NCI-H146 (cell line): Measurements from ENCODE around the gene SWSAP1.
"Not testable (repeated sequence)": the region's sequence is repeated elsewhere in the genome, so short reads cannot be mapped to it uniquely, and the experiment has no call there.

Experiments
- DNase-seq: peaks from one replicate; lab custom pipeline; 2025; lab: John Stamatoyannopoulos, UW

SWSAP1 gene

GRCh38 chr19:11374433-11375142 is at the start of gene SWSAP1:
Gene SWSAP1 (plus strand): TSS chr19:11374666. CDS start chr19:11374681, 15 bp downstream.
- DNase-seq: peak; percentile 100

GRCh38 chr19:11324748-11325389 is 49.6 kb upstream of the SWSAP1 start:
- DNase-seq: no peak

GRCh38 chr19:11325544-11325943 is 48.9 kb upstream of the SWSAP1 start:
- DNase-seq: no peak

GRCh38 chr19:11330127-11330526 is 44.3 kb upstream of the SWSAP1 start:
- no peak for DNase-seq

GRCh38 chr19:11331502-11331901 is 43.0 kb upstream of the SWSAP1 start:
- DNase-seq: no peak

GRCh38 chr19:11332822-11333221 is 41.6 kb upstream of the SWSAP1 start:
- DNase-seq: no peak

GRCh38 chr19:11333838-11334237 is 40.6 kb upstream of the SWSAP1 start:
- DNase-seq: not testable (repeated sequence)

- DNase-seq: no peak
Measured at GRCh38 chr19:11335449-11336146, 38.9 kb upstream of the SWSAP1 start.

GRCh38 chr19:11337080-11337479 is 37.4 kb upstream of the SWSAP1 start:
- no peak for DNase-seq

GRCh38 chr19:11338121-11338520 is 36.3 kb upstream of the SWSAP1 start:
- no peak for DNase-seq

- no peak for DNase-seq
Measured at GRCh38 chr19:11338569-11339253, 35.8 kb upstream of the SWSAP1 start.

GRCh38 chr19:11339254-11340098 is 35.0 kb upstream of the SWSAP1 start, which contains the start of gene RAB3D:
Gene RAB3D (minus strand): TSS chr19:11339657. CDS start chr19:11337399, 2,258 bp downstream.
- peak; percentile 95 for DNase-seq

GRCh38 chr19:11340099-11340467 is 34.4 kb upstream of the SWSAP1 start:
- not testable (repeated sequence) for DNase-seq

GRCh38 chr19:11342429-11342828 is 32.0 kb upstream of the SWSAP1 start:
- DNase-seq: no peak

GRCh38 chr19:11345122-11345803 is 29.2 kb upstream of the SWSAP1 start:
- no peak for DNase-seq

GRCh38 chr19:11346104-11346940 is 28.1 kb upstream of the SWSAP1 start, which contains the start of the genes CCDC159 and TMEM205:
Gene CCDC159 (plus strand): TSS chr19:11346519. CDS start chr19:11346607, 88 bp downstream.
Gene TMEM205 (minus strand): TSS chr19:11346268. CDS start chr19:11345619, 649 bp downstream.
- DNase-seq: peak; percentile 100

- DNase-seq: no peak
Measured at GRCh38 chr19:11347546-11348039, 26.9 kb upstream of the SWSAP1 start.

- DNase-seq: no peak
Measured at GRCh38 chr19:11349171-11349570, 25.3 kb upstream of the SWSAP1 start.

- not testable (repeated sequence) for DNase-seq
Measured at GRCh38 chr19:11354102-11354501, 20.4 kb upstream of the SWSAP1 start.
